ENCODE measurements around the gene PLPPR1. TPM values are rescaled to one million over a fixed set of nuclear protein-coding genes. Genes with fewer than 3 reads are reported as not detected.
A peak's percentile ranks its signal among the peaks of the same experiment; 100 is the strongest.

PLPPR1 gene
- total RNA-seq, 4 donors from 2014 or later: 0.41 TPM; not detected in 3

- DNase-seq: no peak
- intact Hi-C loops (cut with DNase I; ENCODE audit: low total_unique reads): no loop called here
- TF ChIP-seq CTCF (IDR thresholded peaks at IDR 0.05) (peak; percentile 52 to 67 (median 64)), POLR2A (IDR thresholded peaks at IDR 0.05) (no peak)
- H3K27me3 ChIP-seq: no peaks in the 10 kb centered on the region
- no peak overlapping the region for H3K4me3 ChIP-seq
- H3K9me3 ChIP-seq: no peaks in the 10 kb centered on the region
- no peaks in the 10 kb centered on the region for H3K36me3 ChIP-seq
- no peaks in the 10 kb centered on the region for H3K4me1 ChIP-seq
- H3K27ac ChIP-seq: no peak overlapping the region
Observed at GRCh38 chr9:101311758-101312420, 283.4 kb downstream of the PLPPR1 start.

- H3K27me3 ChIP-seq: no peaks in the 10 kb centered on the region
- no peaks in the 10 kb centered on the region for H3K9me3 ChIP-seq
- TF ChIP-seq POLR2A (IDR thresholded peaks at IDR 0.05): no peak
- no peak for TF ChIP-seq CTCF (IDR thresholded peaks at IDR 0.05)
- H3K27ac ChIP-seq: no peak overlapping the region
- no peak for DNase-seq
- intact Hi-C loops (cut with DNase I; ENCODE audit: low total_unique reads): no loop called here
- H3K4me1 ChIP-seq: no peaks in the 10 kb centered on the region
- no peak overlapping the region for H3K4me3 ChIP-seq
- H3K36me3 ChIP-seq: no peaks in the 10 kb centered on the region
Observed at GRCh38 chr9:101312661-101313060, 284.1 kb downstream of the PLPPR1 start.

GRCh38 chr9:101315112-101315450 is 286.6 kb downstream of the PLPPR1 start:
- Histone ChIP-seq H3K36me3 (no peaks in the 10 kb centered on the region), H3K9me3 (no peaks in the 10 kb centered on the region), H3K4me1 (no peaks in the 10 kb centered on the region), H3K27ac (no peak overlapping the region), H3K4me3 (no peak overlapping the region), H3K27me3 (no peaks in the 10 kb centered on the region)
- intact Hi-C loops (cut with DNase I; ENCODE audit: low total_unique reads): no loop called here
- TF ChIP-seq CTCF (IDR thresholded peaks at IDR 0.05) (no peak), POLR2A (IDR thresholded peaks at IDR 0.05) (no peak)
- no peak for DNase-seq

GRCh38 chr9:101317735-101318134 is 289.2 kb downstream of the PLPPR1 start:
- TF ChIP-seq POLR2A (IDR thresholded peaks at IDR 0.05) (no peak), CTCF (IDR thresholded peaks at IDR 0.05) (no peak)
- Histone ChIP-seq H3K27ac (no peak overlapping the region), H3K4me1 (no peaks in the 10 kb centered on the region), H3K27me3 (no peaks in the 10 kb centered on the region), H3K36me3 (no peaks in the 10 kb centered on the region), H3K4me3 (no peak overlapping the region), H3K9me3 (no peaks in the 10 kb centered on the region)
- DNase-seq: no peak
- intact Hi-C loops (cut with DNase I; ENCODE audit: low total_unique reads): no loop called here

GRCh38 chr9:101323129-101323528 is 294.6 kb downstream of the PLPPR1 start:
- TF ChIP-seq POLR2A (IDR thresholded peaks at IDR 0.05): no peak
- Histone ChIP-seq H3K4me3 (no peak overlapping the region), H3K9me3 (no peaks in the 10 kb centered on the region), H3K36me3 (no peaks in the 10 kb centered on the region), H3K27me3 (no peaks in the 10 kb centered on the region), H3K4me1 (no peaks in the 10 kb centered on the region), H3K27ac (no peak overlapping the region)
- no peak for DNase-seq
- intact Hi-C loops (cut with DNase I; ENCODE audit: low total_unique reads): no loop called here
